HG02678 (cell line): ENCODE results near the gene LIPT2.

Experiments used
- ATAC-seq: cut with Tn5 transposase; IDR thresholded peaks from one replicate; pipeline ENCODE4 v1.9.1; 2021; ENCODE audit warnings: mild to moderate bottlenecking, moderate library complexity; ENCODE audit not compliant: unreplicated experiment

LIPT2 gene

DNA sequence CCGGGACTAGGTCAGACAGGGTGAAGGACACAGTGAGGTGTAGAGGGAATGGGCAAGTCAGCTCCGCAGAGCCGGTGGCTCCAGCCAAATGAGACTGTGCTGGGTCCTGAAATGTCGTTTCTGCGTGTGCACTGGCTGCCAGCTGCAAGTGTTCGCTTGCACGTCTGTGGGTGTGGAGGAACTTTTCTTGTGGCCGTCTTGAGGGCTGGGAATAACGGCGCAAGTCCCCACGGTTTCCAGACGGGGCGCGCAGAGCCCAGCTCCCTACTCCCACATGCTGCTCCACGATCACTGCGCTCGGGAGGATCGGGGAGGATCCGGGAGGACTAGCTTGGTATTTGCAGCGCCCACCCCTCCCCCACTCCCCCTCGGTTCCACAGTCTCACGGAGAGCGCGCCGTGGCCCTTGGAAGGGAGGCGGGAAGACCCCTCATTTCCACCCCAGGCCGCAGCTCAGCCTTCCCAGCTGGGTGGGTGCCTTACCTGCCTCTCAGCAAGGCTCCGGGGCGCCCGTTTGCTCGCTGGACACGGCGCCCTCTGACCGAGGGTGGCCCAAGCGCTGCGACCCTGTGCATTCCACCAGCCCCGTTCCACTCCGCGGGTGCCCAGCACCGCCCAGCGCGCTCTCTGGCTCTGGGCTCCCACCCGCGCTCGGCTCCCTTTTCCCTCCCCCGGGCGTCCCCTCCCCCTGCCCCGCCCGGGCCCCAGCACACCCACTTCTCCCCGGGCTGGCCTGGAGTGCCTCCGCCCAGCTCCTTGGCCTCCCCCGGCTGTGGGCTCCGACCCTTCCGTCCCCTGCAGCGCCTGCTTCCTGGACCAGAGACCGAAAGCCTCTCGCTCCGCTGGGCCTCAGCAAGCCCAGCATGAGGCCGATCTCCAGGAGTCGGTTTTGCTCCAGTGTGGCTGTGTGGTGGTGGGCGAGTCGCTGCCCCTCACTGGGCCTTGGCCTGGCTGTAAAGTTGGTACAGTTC is 26.3 kb downstream of the LIPT2 start, which contains the start of gene KCNE3:
TSS of gene KCNE3 (minus strand) at position 634 of the 970 bp plus-strand sequence. CDS start 9,986 bp downstream, outside the sequence.
- no peak for ATAC-seq

DNA sequence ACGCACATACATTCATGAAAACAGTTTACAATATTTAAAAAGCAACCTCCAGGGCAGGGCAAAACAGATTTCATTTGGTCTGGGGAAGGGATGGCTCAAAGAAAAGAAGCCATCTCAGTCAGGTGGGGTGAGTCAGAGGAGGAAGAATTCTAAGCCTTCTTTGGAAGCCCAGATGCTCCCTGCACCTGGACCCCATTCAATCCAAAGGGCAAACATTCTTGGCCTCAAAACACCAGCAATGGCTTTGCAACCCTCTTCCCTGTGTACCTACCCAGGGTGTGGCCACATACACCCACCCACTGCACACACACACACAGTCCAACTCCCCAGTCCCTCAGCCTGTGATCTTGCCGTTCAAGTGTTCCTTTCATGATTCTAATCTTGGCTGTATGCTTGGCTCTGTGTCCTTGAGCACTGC is 28.2 kb downstream of the LIPT2 start:
- no peak for ATAC-seq

DNA sequence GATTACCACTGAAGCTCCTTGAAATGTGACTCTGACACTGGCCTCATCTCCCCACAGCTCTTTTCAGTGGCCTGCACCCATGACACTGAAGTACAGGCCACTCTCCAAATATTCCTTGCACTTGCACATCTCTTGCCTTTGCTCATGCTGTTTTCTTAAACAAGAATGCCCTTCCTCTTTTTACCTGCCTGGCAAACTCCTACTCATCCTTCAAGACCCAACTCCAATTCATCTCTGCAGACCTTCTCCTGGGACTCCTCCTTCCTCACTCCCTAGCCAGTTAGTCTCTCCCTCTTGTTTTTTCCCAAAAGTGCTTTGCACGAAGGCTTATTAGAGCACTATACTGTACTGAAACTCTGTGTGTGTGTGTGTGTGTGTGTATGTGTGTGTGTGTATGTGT is 28.8 kb downstream of the LIPT2 start:
- ATAC-seq = no peak

DNA sequence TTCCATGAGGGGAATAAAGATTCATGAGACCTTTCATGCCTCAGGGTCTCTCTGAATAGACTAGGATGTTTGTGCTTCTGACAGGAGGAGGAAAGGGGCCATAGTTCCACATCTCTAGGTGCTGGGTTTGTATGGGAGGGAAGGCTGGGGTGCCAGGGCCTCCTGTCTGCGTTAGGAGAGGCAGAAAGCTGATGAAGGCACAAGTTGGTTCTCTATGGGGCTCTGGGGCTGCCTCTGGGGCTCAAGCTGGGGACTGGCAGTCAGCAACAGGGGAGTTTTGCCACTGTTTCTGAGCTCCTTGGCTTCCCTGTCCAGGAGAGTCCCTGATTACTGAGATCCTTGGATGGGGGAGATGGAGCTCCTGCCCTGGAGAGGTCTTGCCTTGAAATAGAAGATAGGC is 30.3 kb downstream of the LIPT2 start:
- no peak for ATAC-seq

DNA sequence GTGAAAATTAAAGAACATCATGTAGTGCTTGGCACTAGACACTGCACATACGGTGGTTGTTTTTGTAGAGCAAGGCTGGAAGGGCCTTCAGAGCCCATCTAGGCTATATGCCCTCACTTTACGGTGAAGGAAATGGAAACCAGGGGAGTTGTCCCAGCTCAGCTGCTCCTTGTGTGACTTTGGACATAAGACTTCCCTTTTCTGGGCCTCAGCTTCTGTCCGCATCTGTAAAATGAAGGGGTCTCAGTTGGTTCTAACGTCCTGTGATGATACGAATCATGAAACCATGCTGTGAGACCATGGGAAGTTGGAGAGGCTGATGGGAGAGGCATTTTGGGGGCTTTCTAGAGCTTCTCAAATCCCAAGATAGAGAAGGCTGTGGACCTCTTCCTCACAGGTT is 30.9 kb downstream of the LIPT2 start:
- ATAC-seq = no peak

DNA sequence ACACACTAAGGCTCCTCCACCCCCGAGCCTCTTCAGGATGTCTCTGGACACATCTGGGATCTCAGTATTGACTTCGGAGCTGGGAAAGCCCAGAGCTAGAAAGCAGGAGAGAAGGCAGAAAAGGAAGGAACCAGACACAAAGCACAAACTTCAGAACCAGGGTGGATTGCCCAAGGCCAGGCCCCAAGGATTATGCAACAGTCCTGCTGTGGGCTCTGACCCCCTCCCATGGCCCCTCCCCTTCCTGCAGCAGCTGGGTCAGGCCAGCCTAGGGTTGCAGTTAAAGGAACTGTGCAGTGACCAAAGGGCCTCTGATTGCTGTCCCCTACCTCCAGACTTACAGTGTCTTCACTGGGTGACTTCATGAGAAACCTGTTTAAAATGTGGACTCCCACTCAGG is 31.5 kb downstream of the LIPT2 start:
- no peak for ATAC-seq

DNA sequence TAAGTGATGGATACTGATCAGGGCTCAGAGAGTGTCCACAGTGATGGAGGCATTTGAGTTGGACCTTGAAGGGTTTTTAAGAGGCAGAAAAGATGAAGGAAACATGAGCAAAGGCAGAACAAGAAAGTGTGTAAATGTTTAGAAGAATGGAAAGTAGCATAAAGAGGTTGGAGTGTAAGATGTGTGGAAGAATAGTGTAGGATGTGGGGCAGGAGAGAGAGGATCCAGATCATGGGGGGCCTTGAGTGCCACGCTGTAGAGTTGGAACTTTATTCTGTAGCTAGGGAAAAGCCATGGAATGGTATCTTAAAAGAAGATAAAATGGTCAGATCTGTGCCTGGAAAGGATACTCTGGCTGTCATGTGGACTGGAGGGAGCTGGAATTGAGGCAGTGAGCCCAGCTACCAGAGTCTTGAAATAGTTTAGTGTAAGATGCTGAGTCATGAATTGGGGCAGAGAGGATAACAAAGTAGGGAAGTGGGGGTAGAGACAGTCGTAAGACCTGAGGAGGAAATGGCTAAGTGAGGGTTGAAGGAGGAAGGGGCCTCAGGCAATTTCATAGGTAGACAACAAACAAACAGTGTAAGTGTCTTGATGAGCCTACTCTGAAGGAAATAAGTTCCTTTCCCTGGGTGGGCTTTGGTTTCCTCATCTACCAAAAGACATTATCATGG is 32.9 kb downstream of the LIPT2 start:
- ATAC-seq = no peak

DNA sequence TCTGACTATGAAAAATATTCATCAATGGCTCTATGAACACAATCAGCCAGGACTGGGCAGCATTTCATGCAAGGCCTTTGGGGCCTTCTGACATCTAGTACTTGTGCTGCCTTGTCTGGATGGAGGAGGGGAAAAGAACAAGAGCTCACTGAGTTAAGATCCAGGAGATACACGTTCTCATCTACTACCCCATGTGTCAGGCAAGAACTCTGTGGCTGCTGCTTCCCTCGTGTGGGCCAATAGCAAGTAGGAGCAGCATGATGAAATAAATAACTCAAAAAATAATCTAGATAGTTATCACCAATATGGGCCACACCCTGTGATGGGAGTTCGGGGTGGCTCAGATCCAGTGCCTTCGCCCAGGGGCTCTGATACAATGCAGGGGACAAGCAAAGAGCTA is 33.5 kb downstream of the LIPT2 start:
- no peak for ATAC-seq

DNA sequence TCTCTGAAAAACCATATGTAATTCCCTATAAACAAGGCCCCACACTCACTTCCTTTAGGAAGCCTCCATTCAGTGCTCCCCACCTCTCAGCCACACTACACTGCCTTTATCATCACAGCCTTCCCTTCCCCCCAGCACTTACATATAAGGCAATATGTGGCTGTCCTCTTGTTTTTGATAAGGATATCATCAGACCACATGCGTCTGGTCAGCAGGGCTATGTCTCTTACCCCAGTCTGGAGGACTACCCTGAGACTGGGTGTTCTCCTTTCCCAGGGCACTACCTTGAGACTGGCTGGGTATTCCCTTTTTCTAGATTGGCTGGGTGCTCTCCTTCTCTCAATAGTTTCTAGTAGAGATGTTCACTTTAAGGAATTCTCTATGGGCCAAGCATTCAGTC is 33.9 kb downstream of the LIPT2 start:
- ATAC-seq = no peak

DNA sequence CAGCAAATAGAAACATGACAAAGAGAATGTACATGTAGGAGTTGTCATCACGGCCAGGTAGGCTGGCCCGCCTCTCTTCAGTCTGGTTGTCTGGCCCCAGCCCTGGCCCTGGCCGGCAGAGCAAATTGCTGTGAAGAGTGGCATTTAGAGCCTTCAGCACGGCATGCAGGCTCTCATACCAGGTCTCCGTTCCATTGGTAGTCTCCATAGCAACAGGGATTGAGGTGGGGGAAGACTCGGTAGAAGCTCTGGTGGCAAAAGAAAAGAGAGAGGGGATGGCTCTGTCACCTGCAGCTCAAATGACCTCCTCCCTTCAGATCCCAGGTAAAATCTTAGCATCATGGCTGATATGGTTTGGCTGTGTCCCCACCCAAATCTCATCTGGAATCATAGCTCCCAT is 36.2 kb downstream of the LIPT2 start:
- ATAC-seq = no peak

DNA sequence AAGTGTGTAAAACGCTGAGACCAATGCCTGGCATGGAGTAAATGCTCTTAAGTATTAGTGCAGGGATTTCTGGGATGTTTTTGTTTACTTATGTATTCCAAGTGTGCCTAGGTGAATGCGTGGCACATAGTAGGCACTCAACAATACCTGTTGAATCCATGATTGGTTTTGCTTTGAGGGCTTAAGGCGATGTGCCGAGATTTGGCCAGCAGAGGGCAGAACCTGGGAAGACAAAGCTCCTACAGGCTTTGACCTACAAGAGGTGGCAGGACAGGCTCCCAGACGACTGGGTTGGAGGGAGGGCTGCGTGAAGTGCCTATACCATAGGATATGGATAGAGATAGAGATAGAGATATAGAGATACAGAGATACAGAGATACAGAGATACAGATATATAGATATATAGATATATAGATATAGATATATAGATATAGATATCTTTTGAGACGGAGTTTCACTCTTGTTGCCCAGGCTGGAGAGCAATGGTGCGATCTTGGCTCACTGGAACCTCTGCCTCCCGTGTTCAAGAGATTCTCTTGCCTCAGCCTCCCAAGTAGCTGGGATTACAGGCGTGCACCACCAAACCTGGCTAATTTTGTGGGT is 40.0 kb downstream of the LIPT2 start:
- no peak for ATAC-seq

DNA sequence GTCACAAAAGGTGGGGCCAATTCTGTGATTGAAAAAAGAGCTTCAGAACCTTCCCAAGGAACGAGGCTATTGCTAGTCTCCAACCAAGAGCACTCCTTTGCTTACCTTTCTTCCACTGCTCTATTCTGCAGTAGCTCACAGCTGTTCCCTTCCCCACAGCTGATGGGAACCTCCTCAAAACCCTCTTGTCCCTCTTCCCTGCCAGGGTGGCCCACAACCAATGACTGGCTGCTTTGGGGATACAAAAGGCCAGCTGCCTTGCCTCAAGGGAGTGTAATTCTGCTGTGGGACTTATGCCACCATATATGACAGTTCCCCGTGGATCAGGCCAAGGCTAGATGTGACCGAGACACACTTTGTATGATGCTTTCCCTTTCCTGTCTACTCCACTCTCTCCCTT is 41.2 kb downstream of the LIPT2 start:
- ATAC-seq = no peak

DNA sequence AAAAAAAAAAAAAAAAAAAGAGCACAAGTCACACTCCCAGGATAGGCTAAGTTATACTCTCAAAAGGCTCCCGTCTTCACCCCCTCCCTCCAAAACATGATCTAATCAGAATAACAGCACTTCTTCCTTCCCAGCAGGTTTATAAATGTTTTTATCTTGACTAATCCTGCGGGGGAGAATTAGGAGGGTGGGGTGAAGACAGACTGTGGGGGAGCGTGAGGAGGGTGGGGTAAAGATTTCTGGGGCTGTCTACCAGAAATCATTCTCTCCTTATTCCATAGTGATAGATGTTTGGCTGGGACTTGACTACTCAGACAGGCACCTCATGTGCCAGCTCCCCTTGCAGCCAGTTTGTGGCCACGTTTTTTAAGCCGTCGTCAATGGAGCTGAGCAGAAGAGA is 43.2 kb downstream of the LIPT2 start:
- no peak for ATAC-seq

DNA sequence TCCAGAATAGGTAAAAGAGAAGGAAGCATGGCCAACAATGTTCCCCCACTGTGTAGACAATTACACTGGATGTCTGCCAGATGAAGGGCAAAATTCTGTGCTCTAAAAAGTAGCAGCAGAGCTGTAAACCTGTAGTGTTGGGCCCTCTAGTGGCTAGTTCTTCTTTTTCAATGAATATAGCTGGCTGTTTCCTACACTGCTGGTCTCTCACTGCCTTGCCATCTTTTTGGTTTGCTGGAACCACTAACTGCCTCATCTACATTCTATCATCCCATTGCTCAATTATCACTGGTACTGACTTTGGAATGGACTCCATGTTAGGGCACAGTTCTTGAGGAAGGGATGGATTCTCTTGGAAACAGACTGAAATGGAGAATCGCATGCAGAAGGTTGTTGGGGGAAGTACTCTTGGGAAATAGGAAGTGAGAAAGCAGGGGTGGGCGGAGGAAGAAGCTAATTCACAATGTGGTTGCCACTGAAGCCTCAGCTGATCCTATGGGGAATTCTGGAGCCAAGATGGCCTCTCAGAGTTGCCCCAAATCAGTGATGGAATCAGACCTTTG is 44.1 kb downstream of the LIPT2 start:
- ATAC-seq = peak; percentile 69

DNA sequence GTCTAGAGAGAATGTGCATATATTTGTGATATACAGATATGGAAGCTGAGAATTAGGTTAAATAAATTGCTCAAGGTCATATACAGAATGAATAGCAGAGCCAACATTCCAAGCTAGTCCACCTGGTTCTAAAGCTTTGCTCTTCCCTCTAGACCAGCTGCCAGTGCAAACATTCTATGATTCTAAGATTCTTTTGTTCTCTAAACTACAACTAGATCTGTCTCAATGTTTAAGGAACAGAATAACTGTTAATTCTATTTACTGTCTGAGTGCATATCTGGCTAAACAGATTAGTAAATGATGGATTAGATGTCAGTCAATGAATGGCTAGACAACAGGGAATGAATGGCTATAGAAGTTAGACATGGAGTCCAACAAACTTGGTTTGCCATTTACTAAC is 45.8 kb downstream of the LIPT2 start:
- no peak for ATAC-seq

DNA sequence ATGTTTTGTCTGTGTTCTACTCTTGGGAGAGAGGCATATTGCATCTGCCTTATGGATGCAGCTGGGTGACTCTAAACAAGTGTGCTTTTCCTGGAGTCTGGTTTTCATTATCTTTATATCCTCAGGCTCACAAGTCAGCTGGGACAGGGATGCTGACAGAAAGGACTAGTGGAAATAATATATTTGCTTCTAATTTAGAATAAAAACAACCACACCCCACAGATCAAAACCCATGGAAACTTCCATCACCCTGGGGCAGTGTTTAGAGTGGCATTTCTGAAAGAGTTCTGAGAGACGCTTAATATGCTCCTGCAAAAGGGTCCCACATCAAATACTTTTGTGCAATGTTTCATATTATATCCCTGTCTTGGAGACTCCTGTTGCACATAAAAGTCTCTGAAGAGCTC is 47.0 kb downstream of the LIPT2 start:
- no peak for ATAC-seq

DNA sequence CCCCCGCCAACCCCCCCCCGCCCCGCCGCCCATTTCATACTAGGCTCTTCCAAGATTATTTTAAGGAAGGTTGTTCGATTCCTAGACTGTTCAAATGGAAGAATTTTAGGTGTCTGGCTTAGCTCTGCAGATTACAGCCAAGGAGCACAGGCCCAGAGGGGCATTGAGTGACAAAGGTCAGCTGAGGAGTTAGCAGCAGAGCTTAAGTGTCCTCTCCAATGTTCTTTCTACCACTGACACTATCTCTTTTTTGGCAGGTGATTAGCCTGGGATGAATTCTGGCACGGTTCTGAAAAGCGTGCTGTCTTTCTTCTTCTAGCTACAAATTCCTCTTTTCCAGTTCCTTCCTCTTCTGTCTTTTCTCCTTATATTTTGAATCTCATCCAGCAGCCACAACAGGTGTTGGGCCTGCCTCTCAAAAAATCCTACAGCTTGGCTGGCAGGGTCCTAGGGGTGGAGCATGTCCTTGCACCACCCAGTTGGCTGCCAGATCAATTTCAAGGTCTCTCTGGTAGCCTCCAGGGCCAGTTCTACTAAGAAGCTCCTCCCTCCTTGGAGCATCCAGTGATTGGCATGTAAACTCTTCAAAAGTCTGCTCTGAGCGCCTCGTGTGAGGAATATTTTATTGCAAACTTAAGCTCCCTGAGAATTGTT is 49.2 kb downstream of the LIPT2 start:
- ATAC-seq = no peak

DNA sequence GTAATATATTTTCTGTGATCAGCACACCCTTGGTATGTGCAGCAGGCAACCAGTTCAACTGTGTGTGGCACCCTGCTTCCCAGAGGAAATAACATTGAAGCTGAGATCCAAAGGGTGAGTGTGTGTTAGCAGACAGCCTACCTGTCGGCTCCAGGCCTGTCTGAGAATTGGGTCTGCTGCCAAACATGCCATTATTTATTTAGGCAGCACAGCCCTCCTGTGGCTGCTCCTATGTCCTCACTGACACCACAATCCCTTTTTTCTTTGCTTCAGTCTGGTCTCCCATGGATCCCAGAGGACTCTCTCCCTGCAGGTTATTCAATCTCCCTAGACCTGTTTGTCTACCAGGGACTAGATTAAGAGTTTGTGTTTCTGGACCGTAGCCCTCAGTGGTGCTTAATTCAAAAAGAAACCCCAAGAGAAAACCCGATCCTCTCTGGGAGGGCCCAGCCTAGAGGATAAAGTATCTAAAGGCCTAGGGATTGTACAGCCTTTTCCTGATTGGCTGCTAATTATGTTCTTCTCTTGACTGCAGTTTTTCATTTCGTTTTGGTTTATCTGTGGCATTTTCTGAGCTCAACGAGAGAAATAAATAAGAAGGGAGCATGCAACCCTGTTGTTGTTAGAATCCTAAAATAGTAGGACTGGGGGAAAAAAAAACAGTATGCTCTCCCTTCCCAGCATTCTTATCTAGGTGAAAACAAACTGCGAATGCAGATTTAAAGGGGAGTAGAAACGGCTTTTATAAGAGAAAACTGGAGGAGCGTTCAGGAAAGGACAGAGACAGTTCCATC is 50.3 kb downstream of the LIPT2 start:
- ATAC-seq = no peak

DNA sequence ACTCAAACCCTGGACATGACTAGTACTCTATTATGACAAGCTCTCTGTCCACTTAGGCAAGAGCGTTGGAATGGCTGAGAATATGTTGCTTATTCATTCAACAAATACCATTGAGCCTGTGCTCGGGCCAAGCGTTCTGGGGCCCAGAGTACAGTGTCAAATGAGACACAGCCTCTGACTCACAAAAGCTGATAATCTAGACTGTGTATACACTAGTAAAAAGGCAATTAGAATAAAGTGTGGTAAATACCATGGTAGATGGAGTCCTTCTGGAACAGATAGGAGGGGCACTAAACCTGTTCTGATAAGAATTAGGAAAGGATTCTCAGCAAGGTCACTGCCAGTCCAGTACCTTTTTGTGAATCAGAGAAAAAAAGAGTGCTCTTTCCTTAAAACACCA is 50.9 kb downstream of the LIPT2 start:
- no peak for ATAC-seq
